IPS DF 4.7 (cell line): ENCODE data around the gene KAZN.

ENCODE experiments used
- DNase-seq: peaks from one replicate; pipeline ENCODE4 v3.0.0-alpha.2; 2013; ENCODE audit warnings: low spot score; ENCODE audit errors: extremely low read depth

KAZN gene

GRCh38 chr1:14848625-14849024, 250.1 kb downstream of the KAZN start:
- no peak for DNase-seq

GRCh38 chr1:14849038-14849437, 250.6 kb downstream of the KAZN start:
- no peak for DNase-seq

GRCh38 chr1:14850563-14850962, 252.1 kb downstream of the KAZN start:
- no peak for DNase-seq

GRCh38 chr1:14851760-14852159, 253.3 kb downstream of the KAZN start:
- DNase-seq = no peak

GRCh38 chr1:14852291-14852690, 253.8 kb downstream of the KAZN start:
- DNase-seq = no peak

- no peak for DNase-seq
Observed at GRCh38 chr1:14853518-14853917, 255.0 kb downstream of the KAZN start.

- DNase-seq = no peak
Observed at GRCh38 chr1:14855268-14855667, 256.8 kb downstream of the KAZN start.

GRCh38 chr1:14855801-14856200, 257.3 kb downstream of the KAZN start:
- no peak for DNase-seq

- DNase-seq = no peak
Observed at GRCh38 chr1:14857436-14858195, 259.1 kb downstream of the KAZN start.

GRCh38 chr1:14862114-14862771, 263.8 kb downstream of the KAZN start:
- no peak for DNase-seq

GRCh38 chr1:14865106-14865505, 266.6 kb downstream of the KAZN start:
- no peak for DNase-seq

- DNase-seq = no peak
Observed at GRCh38 chr1:14866911-14867612, 268.6 kb downstream of the KAZN start.

- DNase-seq = no peak
Observed at GRCh38 chr1:14869187-14869586, 270.7 kb downstream of the KAZN start.

- DNase-seq = no peak
Observed at GRCh38 chr1:14871218-14871970, 272.9 kb downstream of the KAZN start.

GRCh38 chr1:14872762-14873161, 274.3 kb downstream of the KAZN start:
- no peak for DNase-seq

GRCh38 chr1:14873677-14874076, 275.2 kb downstream of the KAZN start:
- DNase-seq = no peak

- DNase-seq = no peak
Observed at GRCh38 chr1:14875524-14876509, 277.3 kb downstream of the KAZN start.

GRCh38 chr1:14876747-14877146, 278.3 kb downstream of the KAZN start:
- DNase-seq = no peak

- DNase-seq = no peak
Observed at GRCh38 chr1:14877224-14877623, 278.7 kb downstream of the KAZN start.

GRCh38 chr1:14878124-14878523, 279.6 kb downstream of the KAZN start:
- DNase-seq = no peak
